Upper lobe of right lung (tissue), 1 donor: ENCODE data around the gene CELF4. TPM values are rescaled to one million over a fixed set of nuclear protein-coding genes. Genes with fewer than 3 reads are reported as not detected.
A peak's percentile ranks its signal among the peaks of the same experiment; 100 is the strongest.

Experiments used
- ATAC-seq: fragments of 200-7000 bp; cut with Tn5 transposase; one replicate; pipeline ENCODE4 v1.9.1; 2020; ENCODE audit warnings: mild to moderate bottlenecking, moderate library complexity
- DNase-seq: peaks from one replicate; pipeline ENCODE4 v3.0.0-alpha.2; 2020
- H3K27ac ChIP-seq: fragments of 200-600 bp; one replicate; pipeline ENCODE4 v1.8.0; 2022
- H3K27me3 ChIP-seq: fragments of 200-600 bp; one replicate; pipeline ENCODE4 v1.8.0; 2022; ENCODE audit warnings: mild to moderate bottlenecking
- H3K36me3 ChIP-seq: fragments of 200-600 bp; one replicate; pipeline ENCODE4 v1.8.0; 2022
- H3K4me1 ChIP-seq: fragments of 200-600 bp; one replicate; pipeline ENCODE4 v1.8.0; 2022
- H3K4me3 ChIP-seq: fragments of 200-600 bp; one replicate; pipeline ENCODE4 v1.8.0; 2022; ENCODE audit warnings: mild to moderate bottlenecking
- H3K9me3 ChIP-seq: fragments of 200-600 bp; one replicate; pipeline ENCODE4 v1.8.0; 2022
- intact Hi-C: fragments of 100-400 bp; cut with DNase I; formaldehyde crosslinking; loops from one replicate; pipeline ENCODE4 v1.11.0; 2022
- total RNA-seq: library from RNA; stranded (reverse); fragmentation: NEBNext Ultra II Directional; extraction: Animal tissue kit (Norgen Biotek cat#: 25700); gene quantifications from one replicate; pipeline ENCODE4 v1.2.1, GENCODE V29; 2021
- TF ChIP-seq, protein P1 (sequence below): fragments of 200-600 bp; IDR thresholded peaks from one replicate; pipeline ENCODE4 v1.8.0; 2022; ENCODE audit warnings: antibody characterized with exemption
- donor health status: DM: no; HTN: yes; CAD: no; lungs with severe emphysema.

Gene CELF4
- total RNA-seq, 1 donor from 2014 or later, result 1.2 TPM

DNA sequence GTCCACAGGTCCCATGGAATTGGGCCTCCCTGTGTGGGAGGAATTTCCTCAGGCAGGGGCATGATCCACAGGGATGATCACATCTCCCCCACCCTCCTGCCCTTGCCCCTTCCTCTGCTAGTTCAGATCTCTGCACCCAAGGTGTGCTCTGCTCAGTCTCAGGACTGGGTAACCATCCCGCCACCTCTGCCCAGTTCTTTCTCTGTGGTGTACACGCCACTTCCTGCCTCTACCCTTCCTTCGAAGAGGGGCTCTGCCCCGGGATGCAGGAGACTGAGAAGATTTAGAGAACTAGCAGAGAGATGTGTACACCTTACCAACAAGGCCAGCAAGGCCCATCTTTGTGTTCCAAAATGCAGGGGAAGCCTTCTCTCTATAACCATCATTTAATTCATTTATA is 160.4 kb downstream of the CELF4 start:
- DNase-seq (no peak), ATAC-seq (no peak)
- no peak overlapping the region for H3K4me3 ChIP-seq
- no peaks in the 10 kb centered on the region for H3K9me3 ChIP-seq
- H3K4me1 ChIP-seq, result no peaks in the 10 kb centered on the region
- TF ChIP-seq, protein P1, sequence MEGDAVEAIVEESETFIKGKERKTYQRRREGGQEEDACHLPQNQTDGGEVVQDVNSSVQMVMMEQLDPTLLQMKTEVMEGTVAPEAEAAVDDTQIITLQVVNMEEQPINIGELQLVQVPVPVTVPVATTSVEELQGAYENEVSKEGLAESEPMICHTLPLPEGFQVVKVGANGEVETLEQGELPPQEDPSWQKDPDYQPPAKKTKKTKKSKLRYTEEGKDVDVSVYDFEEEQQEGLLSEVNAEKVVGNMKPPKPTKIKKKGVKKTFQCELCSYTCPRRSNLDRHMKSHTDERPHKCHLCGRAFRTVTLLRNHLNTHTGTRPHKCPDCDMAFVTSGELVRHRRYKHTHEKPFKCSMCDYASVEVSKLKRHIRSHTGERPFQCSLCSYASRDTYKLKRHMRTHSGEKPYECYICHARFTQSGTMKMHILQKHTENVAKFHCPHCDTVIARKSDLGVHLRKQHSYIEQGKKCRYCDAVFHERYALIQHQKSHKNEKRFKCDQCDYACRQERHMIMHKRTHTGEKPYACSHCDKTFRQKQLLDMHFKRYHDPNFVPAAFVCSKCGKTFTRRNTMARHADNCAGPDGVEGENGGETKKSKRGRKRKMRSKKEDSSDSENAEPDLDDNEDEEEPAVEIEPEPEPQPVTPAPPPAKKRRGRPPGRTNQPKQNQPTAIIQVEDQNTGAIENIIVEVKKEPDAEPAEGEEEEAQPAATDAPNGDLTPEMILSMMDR, result no peak
- no peak overlapping the region for H3K27ac ChIP-seq
- intact Hi-C loops, result no loop called here
- H3K27me3 ChIP-seq, result no peaks in the 10 kb centered on the region
- no peaks in the 10 kb centered on the region for H3K36me3 ChIP-seq

DNA sequence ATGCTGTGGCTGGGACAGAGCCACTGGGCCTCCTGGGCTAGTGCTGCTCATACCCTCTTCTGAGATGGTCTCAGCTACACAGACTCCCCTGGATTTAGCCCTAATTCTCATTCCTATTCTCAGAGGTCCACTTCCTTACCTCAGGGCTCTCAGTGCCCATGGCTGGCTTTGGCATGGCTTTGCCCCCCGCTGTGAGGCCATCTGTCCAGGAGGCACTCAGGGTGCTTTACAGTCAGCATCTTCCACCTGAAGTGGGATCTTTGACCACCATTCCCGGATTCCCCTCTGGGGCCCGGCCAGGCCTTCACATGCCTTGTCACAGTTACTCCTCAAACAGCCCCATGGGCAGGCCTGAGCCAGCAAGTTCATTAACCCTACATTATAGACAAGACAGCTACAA is 161.8 kb downstream of the CELF4 start:
- Histone ChIP-seq H3K36me3 (no peaks in the 10 kb centered on the region), H3K27me3 (no peaks in the 10 kb centered on the region), H3K27ac (no peak overlapping the region), H3K4me3 (no peak overlapping the region), H3K4me1 (no peaks in the 10 kb centered on the region), H3K9me3 (no peaks in the 10 kb centered on the region)
- intact Hi-C loops, result no loop called here
- ATAC-seq, result no peak
- TF ChIP-seq, protein P1, result no peak
- no peak for DNase-seq

DNA sequence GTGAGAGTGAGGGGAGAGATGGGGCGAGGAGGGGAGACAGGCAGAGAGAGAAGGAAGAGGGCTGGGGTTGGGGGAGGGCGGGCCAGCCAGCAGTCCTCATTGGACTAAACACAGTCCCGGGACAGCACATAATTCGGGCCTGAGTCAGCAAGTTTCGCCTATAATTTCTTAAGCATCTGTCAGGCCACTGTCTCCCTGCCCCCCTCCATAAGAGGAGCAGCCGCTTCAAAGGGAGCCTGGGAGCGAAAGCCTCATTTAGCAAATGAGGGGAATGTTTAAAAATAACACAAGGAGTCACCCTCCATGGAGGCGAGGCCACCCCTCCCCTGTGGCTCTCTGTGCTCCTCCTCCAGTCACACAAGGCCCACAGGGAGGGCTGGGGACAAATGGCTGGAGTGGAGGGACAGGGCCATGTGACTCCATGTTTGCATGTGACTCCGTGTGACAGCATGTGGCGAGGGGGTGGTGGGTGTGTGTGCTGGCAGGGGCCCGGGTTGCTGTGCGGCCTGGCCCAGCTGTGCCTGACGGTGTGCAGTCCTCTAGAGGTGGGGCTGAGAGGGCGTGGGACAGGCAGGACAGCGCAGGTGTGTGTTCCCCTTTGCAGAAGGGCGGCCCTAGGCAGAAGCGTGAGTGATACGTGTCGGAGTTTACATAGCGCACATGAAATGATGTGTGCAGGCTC is 162.4 kb downstream of the CELF4 start:
- no peak overlapping the region for H3K4me3 ChIP-seq
- no peaks in the 10 kb centered on the region for H3K4me1 ChIP-seq
- intact Hi-C loops, result no loop called here
- ATAC-seq (peak; percentile 37), DNase-seq (no peak)
- TF ChIP-seq, protein P1, result no peak
- H3K36me3 ChIP-seq, result no peaks in the 10 kb centered on the region
- no peaks in the 10 kb centered on the region for H3K9me3 ChIP-seq
- no peaks in the 10 kb centered on the region for H3K27me3 ChIP-seq
- no peak overlapping the region for H3K27ac ChIP-seq

DNA sequence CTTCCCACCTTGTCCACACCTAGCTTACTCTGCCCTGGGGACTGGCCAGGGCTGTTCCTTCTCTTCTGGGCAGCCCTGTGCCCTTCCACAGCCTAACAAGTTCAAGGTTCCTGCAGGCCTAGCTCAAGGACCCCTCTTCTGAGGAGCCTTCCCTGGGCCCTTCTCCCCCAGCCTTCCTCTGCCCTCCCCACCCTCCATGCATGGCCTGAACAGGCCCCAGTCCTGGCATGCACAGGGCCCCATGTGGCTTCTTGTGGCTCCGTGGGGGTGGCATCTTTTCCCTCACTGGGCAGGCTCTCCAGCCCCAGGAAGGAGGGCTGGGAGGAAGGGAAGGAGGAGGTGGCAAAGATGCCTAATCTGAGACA is 162.9 kb downstream of the CELF4 start:
- no peaks in the 10 kb centered on the region for H3K27me3 ChIP-seq
- DNase-seq, result no peak
- intact Hi-C loops, result no loop called here
- no peak overlapping the region for H3K4me3 ChIP-seq
- H3K36me3 ChIP-seq, result no peaks in the 10 kb centered on the region
- no peak for ATAC-seq
- H3K9me3 ChIP-seq, result no peaks in the 10 kb centered on the region
- TF ChIP-seq, protein P1, result no peak
- H3K4me1 ChIP-seq, result no peaks in the 10 kb centered on the region
- peak overlapping the region; percentile 30 for H3K27ac ChIP-seq

DNA sequence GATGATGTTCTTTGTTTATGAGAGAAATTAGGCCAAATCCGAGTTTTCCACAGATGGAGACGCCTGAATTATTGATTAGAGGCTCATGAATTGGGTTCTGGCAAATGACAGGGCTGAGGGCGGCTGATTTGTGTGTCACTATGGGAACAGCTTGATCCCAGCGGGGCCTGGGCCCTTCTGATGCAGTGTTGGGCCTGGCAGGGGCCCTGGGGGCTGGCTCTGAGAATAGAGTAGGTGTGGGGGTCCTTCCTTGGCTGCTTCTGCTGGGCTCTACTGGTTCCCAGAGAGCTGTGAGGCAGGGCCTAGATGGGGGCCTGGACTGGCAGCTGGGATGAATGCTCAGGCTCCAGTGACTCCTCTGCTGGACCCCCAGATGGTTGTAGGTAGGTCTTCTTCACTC is 164.8 kb downstream of the CELF4 start:
- Histone ChIP-seq H3K27ac (no peak overlapping the region), H3K9me3 (no peaks in the 10 kb centered on the region), H3K4me1 (no peaks in the 10 kb centered on the region), H3K27me3 (no peaks in the 10 kb centered on the region), H3K36me3 (no peaks in the 10 kb centered on the region), H3K4me3 (no peak overlapping the region)
- DNase-seq (no peak), ATAC-seq (no peak)
- TF ChIP-seq, protein P1, result no peak
- intact Hi-C loops, result no loop called here
